ENCODE measurements around the gene OR2V1.

- TF ChIP-seq ZNF513 (CRISPR knock-in tag; conservative IDR thresholded peaks at IDR 0.05): no peak
- TF ChIP-seq TAF1 (CRISPR knock-in tag; IDR thresholded peaks at IDR 0.05): no peak
- no peak for TF ChIP-seq PTBP1 (IDR thresholded peaks at IDR 0.05; ENCODE audit: low read depth, low read length, poor library complexity, severe bottlenecking)
- no peak for TF ChIP-seq POLR2AphosphoS5 (IDR thresholded peaks at IDR 0.05; ENCODE audit: low read depth, low read length)
- no peak for TF ChIP-seq ZNF558 (CRISPR knock-in tag; IDR thresholded peaks at IDR 0.05; ENCODE audit: borderline replicate concordance)
These were observed 5.5 kb upstream of the OR2V1 start for GRCh38 chr5:181136361-181136955.
